Activated CD8-positive, alpha-beta memory T cell treated with anti-CD3 and anti-CD28 coated beads, Interleukin-2, amount 10 ng/mL, durations not matched to agents 7 days and 5 days (primary cell): ENCODE measurements around the gene USH1C. TPM values are rescaled to one million over a fixed set of nuclear protein-coding genes. Genes with fewer than 3 reads are reported as not detected.

Experiments
- ATAC-seq: fragments of 150-1000 bp; cut with Tn5 transposase; one replicate; pipeline ENCODE4 v1.10.0; 2021; ENCODE audit warnings: moderate library complexity
- CTCF ChIA-PET: fragments of 350-600 bp; sonication (Branson Sonifier 250); formaldehyde crosslinking; loops from one replicate; lab custom pipeline; 2021; ENCODE audit warnings: antibody characterized with exemption; lab: Charles Lee
- DNase-seq: peaks from one replicate; pipeline ENCODE4 v3.0.0-alpha.2; 2020
- H3K27ac Mint-ChIP-seq: one replicate; pipeline ENCODE4 v1.8.0; 2021; ENCODE audit warnings: mild to moderate bottlenecking, mixed read lengths
- H3K27me3 Mint-ChIP-seq: one replicate; pipeline ENCODE4 v1.8.0; 2021; ENCODE audit warnings: mixed read lengths
- H3K36me3 Mint-ChIP-seq: one replicate; pipeline ENCODE4 v1.8.0; 2021; ENCODE audit warnings: mild to moderate bottlenecking, mixed read lengths
- H3K4me1 Mint-ChIP-seq: one replicate; pipeline ENCODE4 v1.8.0; 2021; ENCODE audit warnings: mixed read lengths
- H3K4me3 Mint-ChIP-seq: one replicate; pipeline ENCODE4 v1.8.0; 2021; ENCODE audit warnings: mild to moderate bottlenecking, moderate library complexity, mixed read lengths
- H3K9me3 Mint-ChIP-seq: one replicate; pipeline ENCODE4 v1.8.0; 2022; ENCODE audit warnings: low read depth, mixed read lengths
- total RNA-seq, 2 experiments: library from RNA; stranded (reverse); gene quantifications; one replicate each; pipeline ENCODE4 v1.2.3, GENCODE V29; 2021

Gene USH1C
- total RNA-seq, 2 experiments from 2014 or later, result not detected

GRCh38 chr11:17561111-17561415 lies 16.8 kb upstream of the USH1C start:
- Mint-ChIP-seq H3K27me3 (peaks cover 3% of the 10 kb centered on the region), H3K4me1 (peaks cover 3% of the 10 kb centered on the region), H3K27ac (no peak overlapping the region), H3K36me3 (no peaks in the 10 kb centered on the region), H3K4me3 (no peak overlapping the region), H3K9me3 (no peaks in the 10 kb centered on the region)
- CTCF ChIA-PET, result no interaction called here
- ATAC-seq (no peak), DNase-seq (no peak)

- Mint-ChIP-seq H3K4me1 (peaks cover 3% of the 10 kb centered on the region), H3K9me3 (no peaks in the 10 kb centered on the region), H3K4me3 (no peak overlapping the region), H3K27me3 (peaks cover 3% of the 10 kb centered on the region), H3K36me3 (no peaks in the 10 kb centered on the region), H3K27ac (no peak overlapping the region)
- CTCF ChIA-PET, result no interaction called here
- DNase-seq (no peak), ATAC-seq (no peak)
Measured at GRCh38 chr11:17560281-17561110, 16.3 kb upstream of the USH1C start.

GRCh38 chr11:17559341-17560087 lies 15.3 kb upstream of the USH1C start:
- no peak for ATAC-seq
- no peak overlapping the region for H3K27ac Mint-ChIP-seq
- H3K27me3 Mint-ChIP-seq, result peaks cover 3% of the 10 kb centered on the region
- no peak overlapping the region for H3K4me3 Mint-ChIP-seq
- H3K9me3 Mint-ChIP-seq, result no peaks in the 10 kb centered on the region
- H3K4me1 Mint-ChIP-seq, result peaks cover 3% of the 10 kb centered on the region
- DNase-seq, result no peak
- CTCF ChIA-PET, result no interaction called here
- no peaks in the 10 kb centered on the region for H3K36me3 Mint-ChIP-seq

- Mint-ChIP-seq H3K36me3 (no peaks in the 10 kb centered on the region), H3K27ac (no peak overlapping the region), H3K4me3 (no peak overlapping the region), H3K4me1 (peaks cover 3% of the 10 kb centered on the region), H3K9me3 (no peaks in the 10 kb centered on the region), H3K27me3 (peaks cover 3% of the 10 kb centered on the region)
- ATAC-seq (no peak), DNase-seq (no peak)
- CTCF ChIA-PET, result no interaction called here
Measured at GRCh38 chr11:17558916-17559315, 14.7 kb upstream of the USH1C start.

- ATAC-seq, result no peak
- Mint-ChIP-seq H3K27ac (no peak overlapping the region), H3K4me1 (peaks cover 3% of the 10 kb centered on the region), H3K4me3 (no peak overlapping the region), H3K36me3 (no peaks in the 10 kb centered on the region), H3K9me3 (no peaks in the 10 kb centered on the region), H3K27me3 (peaks cover 3% of the 10 kb centered on the region)
- DNase-seq, result no peak
- CTCF ChIA-PET, result interaction anchor here (0.6 kb wide), 1 partner anchor 374 kb away, joined by 3 read pairs; no protein-coding TSS in a partner anchor
Measured at GRCh38 chr11:17558025-17558780, 14.0 kb upstream of the USH1C start.

GRCh38 chr11:17556999-17557398 lies 12.8 kb upstream of the USH1C start:
- no peak overlapping the region for H3K4me3 Mint-ChIP-seq
- ATAC-seq (no peak), DNase-seq (no peak)
- no peaks in the 10 kb centered on the region for H3K36me3 Mint-ChIP-seq
- H3K27me3 Mint-ChIP-seq, result peaks cover 3% of the 10 kb centered on the region
- H3K9me3 Mint-ChIP-seq, result no peaks in the 10 kb centered on the region
- no peak overlapping the region for H3K27ac Mint-ChIP-seq
- CTCF ChIA-PET, result no interaction called here
- H3K4me1 Mint-ChIP-seq, result no peaks in the 10 kb centered on the region

- Mint-ChIP-seq H3K4me3 (no peak overlapping the region), H3K27me3 (no peaks in the 10 kb centered on the region), H3K9me3 (no peaks in the 10 kb centered on the region), H3K27ac (no peak overlapping the region), H3K4me1 (peaks cover 8% of the 10 kb centered on the region), H3K36me3 (no peaks in the 10 kb centered on the region)
- CTCF ChIA-PET, result no interaction called here
- ATAC-seq (no peak), DNase-seq (no peak)
Measured at GRCh38 chr11:17554487-17554886, 10.3 kb upstream of the USH1C start.

GRCh38 chr11:17553249-17553546 lies 9.0 kb upstream of the USH1C start:
- no peak overlapping the region for H3K4me3 Mint-ChIP-seq
- H3K27me3 Mint-ChIP-seq, result peaks cover 6% of the 10 kb centered on the region
- H3K9me3 Mint-ChIP-seq, result no peaks in the 10 kb centered on the region
- ATAC-seq (no peak), DNase-seq (no peak)
- H3K4me1 Mint-ChIP-seq, result peaks cover 8% of the 10 kb centered on the region
- CTCF ChIA-PET, result interaction anchor here (0.9 kb wide), 1 partner anchor 11 kb away, joined by 3 read pairs; no protein-coding TSS in a partner anchor
- no peaks in the 10 kb centered on the region for H3K36me3 Mint-ChIP-seq
- H3K27ac Mint-ChIP-seq, result no peak overlapping the region

- CTCF ChIA-PET, result interaction anchor here (0.9 kb wide), 1 partner anchor 12 kb away, joined by 3 read pairs; no protein-coding TSS in a partner anchor
- Mint-ChIP-seq H3K4me3 (no peak overlapping the region), H3K27ac (no peak overlapping the region), H3K9me3 (no peaks in the 10 kb centered on the region), H3K27me3 (peaks cover 9% of the 10 kb centered on the region), H3K36me3 (no peaks in the 10 kb centered on the region), H3K4me1 (peaks cover 8% of the 10 kb centered on the region)
- DNase-seq, result no peak
- no peak for ATAC-seq
Measured at GRCh38 chr11:17552392-17553248, 8.4 kb upstream of the USH1C start.

- DNase-seq (no peak), ATAC-seq (no peak)
- CTCF ChIA-PET, result no interaction called here
- H3K27me3 Mint-ChIP-seq, result peaks cover 16% of the 10 kb centered on the region
- no peaks in the 10 kb centered on the region for H3K36me3 Mint-ChIP-seq
- peaks cover 8% of the 10 kb centered on the region for H3K4me1 Mint-ChIP-seq
- H3K4me3 Mint-ChIP-seq, result no peak overlapping the region
- no peak overlapping the region for H3K27ac Mint-ChIP-seq
- no peaks in the 10 kb centered on the region for H3K9me3 Mint-ChIP-seq
Measured at GRCh38 chr11:17552041-17552355, 7.8 kb upstream of the USH1C start.

GRCh38 chr11:17551347-17552040 lies 7.3 kb upstream of the USH1C start:
- no peak for ATAC-seq
- H3K4me3 Mint-ChIP-seq, result no peak overlapping the region
- H3K27me3 Mint-ChIP-seq, result peaks cover 21% of the 10 kb centered on the region
- CTCF ChIA-PET, result no interaction called here
- no peaks in the 10 kb centered on the region for H3K36me3 Mint-ChIP-seq
- H3K4me1 Mint-ChIP-seq, result peaks cover 8% of the 10 kb centered on the region
- H3K27ac Mint-ChIP-seq, result no peak overlapping the region
- no peaks in the 10 kb centered on the region for H3K9me3 Mint-ChIP-seq
- DNase-seq, result no peak

GRCh38 chr11:17550450-17551346 lies 6.5 kb upstream of the USH1C start:
- peak; percentile 40 for ATAC-seq

More at GRCh38 chr11:17550450-17551346, 6.5 kb upstream of the USH1C start:
- Mint-ChIP-seq H3K9me3 (no peaks in the 10 kb centered on the region), H3K27ac (no peak overlapping the region), H3K4me1 (peaks cover 8% of the 10 kb centered on the region), H3K4me3 (no peak overlapping the region), H3K36me3 (no peaks in the 10 kb centered on the region), H3K27me3 (peaks cover 28% of the 10 kb centered on the region)
- CTCF ChIA-PET, result no interaction called here
- no peak for DNase-seq
